GM18511 (cell line): ENCODE measurements around the gene ERVW-1.
"Not testable (repeated sequence)": the region's sequence is repeated elsewhere in the genome, so short reads cannot be mapped to it uniquely, and the experiment has no call there.

ENCODE experiments used
- ATAC-seq: cut with Tn5 transposase; IDR thresholded peaks from one replicate; pipeline ENCODE4 v1.9.1; 2021; ENCODE audit warnings: mild to moderate bottlenecking, moderate library complexity; ENCODE audit not compliant: unreplicated experiment

ERVW-1 gene

GRCh38 chr7:92475261-92475770 is 2.4 kb downstream of the ERVW-1 start:
- not testable (repeated sequence) for ATAC-seq

GRCh38 chr7:92473989-92474388 is 3.8 kb downstream of the ERVW-1 start:
- not testable (repeated sequence) for ATAC-seq

GRCh38 chr7:92468589-92468988 is 9.2 kb downstream of the ERVW-1 start:
- ATAC-seq = not testable (repeated sequence)

GRCh38 chr7:92466682-92467081 is 11.1 kb downstream of the ERVW-1 start:
- no peak for ATAC-seq

GRCh38 chr7:92464515-92464914 is 13.2 kb downstream of the ERVW-1 start:
- ATAC-seq = no peak

- ATAC-seq = no peak
Measured at GRCh38 chr7:92462560-92462959, 15.2 kb downstream of the ERVW-1 start.

- ATAC-seq = peak; percentile 81
Measured at GRCh38 chr7:92461027-92462003, 16.4 kb downstream of the ERVW-1 start.

- ATAC-seq = no peak
Measured at GRCh38 chr7:92460510-92460909, 17.2 kb downstream of the ERVW-1 start.

GRCh38 chr7:92460109-92460508 is 17.6 kb downstream of the ERVW-1 start:
- ATAC-seq = no peak

GRCh38 chr7:92456236-92456635 is 21.5 kb downstream of the ERVW-1 start:
- no peak for ATAC-seq

- ATAC-seq = no peak
Measured at GRCh38 chr7:92451645-92452044, 26.1 kb downstream of the ERVW-1 start.

- peak; percentile 45 for ATAC-seq
Measured at GRCh38 chr7:92448205-92448747, 29.5 kb downstream of the ERVW-1 start.

- peak; percentile 92 for ATAC-seq
Measured at GRCh38 chr7:92447345-92448204, 30.2 kb downstream of the ERVW-1 start, which contains the start of gene GATAD1. GATAD1 (plus strand) TSS chr7:92447482; CDS start chr7:92447730, 248 bp downstream.

- no peak for ATAC-seq
Measured at GRCh38 chr7:92446869-92447344, 30.8 kb downstream of the ERVW-1 start.

GRCh38 chr7:92442720-92443119 is 35.0 kb downstream of the ERVW-1 start:
- not testable (repeated sequence) for ATAC-seq

- ATAC-seq = no peak
Measured at GRCh38 chr7:92437956-92438491, 39.7 kb downstream of the ERVW-1 start.

GRCh38 chr7:92436612-92437445 is 40.9 kb downstream of the ERVW-1 start:
- ATAC-seq = no peak

GRCh38 chr7:92435542-92435941 is 42.2 kb downstream of the ERVW-1 start:
- ATAC-seq = no peak

GRCh38 chr7:92433019-92433418 is 44.7 kb downstream of the ERVW-1 start:
- no peak for ATAC-seq
